Activated T-cell treated with anti-CD3 and anti-CD28 coated beads for 1 hour (primary cell): ENCODE data around the gene ARHGEF37.
"Not testable (repeated sequence)": the region's sequence is repeated elsewhere in the genome, so short reads cannot be mapped to it uniquely, and the experiment has no call there.

ENCODE experiments used
- DNase-seq: peaks from one replicate; pipeline ENCODE4 v3.0.0-alpha.2; 2020; ENCODE audit warnings: low read depth

The ARHGEF37 gene

GRCh38 chr5:149567226-149567625 lies 14.1 kb upstream of the ARHGEF37 start:
- DNase-seq = no peak

DNA sequence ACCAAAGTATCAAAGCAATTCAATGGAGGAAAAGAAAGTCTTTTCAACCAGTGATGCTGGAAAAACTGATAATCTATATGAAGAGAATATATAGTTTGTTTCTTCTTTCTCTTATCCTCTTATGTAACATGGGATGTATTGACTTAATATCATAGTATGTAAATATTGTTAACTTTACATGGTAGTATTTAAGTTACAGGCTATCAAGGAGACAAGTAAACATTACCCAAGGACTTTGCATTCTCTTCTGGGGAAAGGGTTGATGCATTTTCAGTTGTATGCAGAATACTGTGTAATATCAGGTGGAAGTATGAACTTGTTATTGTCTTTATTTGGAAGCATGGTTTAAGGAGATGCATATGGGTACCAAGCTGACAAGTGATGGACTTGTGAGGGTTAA lies 9.1 kb upstream of the ARHGEF37 start:
- no peak for DNase-seq

- DNase-seq = no peak
Measured at GRCh38 chr5:149572576-149573231, 8.6 kb upstream of the ARHGEF37 start.

GRCh38 chr5:149575131-149575530 lies 6.2 kb upstream of the ARHGEF37 start:
- no peak for DNase-seq

DNA sequence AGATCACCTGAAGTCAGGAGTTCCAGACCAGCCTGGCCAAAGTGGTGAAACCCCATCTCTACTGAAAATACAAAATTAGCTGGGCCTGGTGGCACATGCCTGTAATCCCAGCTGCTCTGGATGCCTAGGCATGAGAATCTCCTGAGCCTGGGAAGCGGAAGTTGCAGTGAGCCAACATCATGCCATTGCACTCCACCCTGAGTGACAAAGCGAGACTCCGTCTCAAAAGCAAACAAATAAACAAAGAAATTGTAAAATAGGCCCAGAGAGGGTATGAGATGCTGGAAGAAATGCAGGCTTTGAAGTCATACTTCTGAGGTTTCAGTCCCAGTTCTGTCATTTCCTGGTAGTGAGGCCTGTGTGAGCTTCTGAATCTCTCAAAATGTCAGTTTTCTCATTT lies 5.3 kb upstream of the ARHGEF37 start:
- DNase-seq = no peak

- no peak for DNase-seq
Measured at GRCh38 chr5:149578896-149579295, 2.4 kb upstream of the ARHGEF37 start.

GRCh38 chr5:149580808-149581191 lies 498 bp upstream of the ARHGEF37 start:
- DNase-seq = no peak

- DNase-seq = no peak
Measured at GRCh38 chr5:149581931-149582768, 852 bp downstream of the ARHGEF37 start.

GRCh38 chr5:149583394-149583793 lies 2.1 kb downstream of the ARHGEF37 start:
- no peak for DNase-seq

- DNase-seq = no peak
Measured at GRCh38 chr5:149584121-149584520, 2.8 kb downstream of the ARHGEF37 start.

DNA sequence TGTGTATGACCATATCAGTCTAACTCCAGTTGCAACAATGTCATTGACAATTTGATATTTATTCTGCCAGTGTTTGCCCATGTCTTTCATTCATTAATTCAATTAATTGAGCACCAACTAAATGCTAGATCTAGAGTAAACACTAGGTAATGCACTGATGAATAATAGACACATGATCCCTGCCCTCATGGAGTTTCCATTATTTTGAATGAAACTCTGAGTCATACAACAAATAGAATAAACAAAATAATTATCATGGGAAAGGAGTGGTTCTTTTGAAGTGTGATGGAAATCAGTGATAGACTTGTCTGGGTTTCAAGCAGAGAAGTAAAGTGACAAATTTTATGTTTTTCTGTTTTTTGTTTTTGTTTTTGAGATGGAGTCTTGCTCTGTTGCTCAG lies 4.6 kb downstream of the ARHGEF37 start:
- DNase-seq = no peak

DNA sequence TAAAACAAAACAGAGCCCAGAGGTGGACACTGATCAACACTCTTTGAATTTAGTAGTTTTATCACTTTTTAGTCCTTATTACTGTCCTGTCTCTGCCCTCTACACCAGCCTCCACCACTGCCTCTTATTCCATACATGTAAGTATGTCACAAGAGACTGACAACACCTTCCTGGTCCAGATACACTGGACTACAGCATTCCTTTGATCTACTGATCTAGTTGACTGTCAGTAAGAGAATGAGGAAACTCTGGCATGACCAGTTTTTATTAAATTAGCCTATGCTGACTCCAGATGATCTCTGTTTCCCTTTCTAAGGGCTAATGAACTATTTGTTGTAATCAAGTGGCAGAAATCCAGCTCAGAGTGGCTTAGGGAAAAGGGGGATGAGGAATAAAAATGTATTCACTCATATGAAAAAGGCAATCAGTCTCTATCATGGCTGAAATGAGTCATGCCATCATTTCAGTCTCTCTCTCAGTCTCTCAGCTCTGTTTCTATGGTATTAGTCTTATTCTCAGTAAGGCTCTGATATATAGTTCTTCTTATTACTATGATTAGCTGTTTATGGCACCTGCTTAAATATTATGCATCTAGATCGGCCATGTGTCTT lies 5.5 kb downstream of the ARHGEF37 start:
- no peak for DNase-seq

DNA sequence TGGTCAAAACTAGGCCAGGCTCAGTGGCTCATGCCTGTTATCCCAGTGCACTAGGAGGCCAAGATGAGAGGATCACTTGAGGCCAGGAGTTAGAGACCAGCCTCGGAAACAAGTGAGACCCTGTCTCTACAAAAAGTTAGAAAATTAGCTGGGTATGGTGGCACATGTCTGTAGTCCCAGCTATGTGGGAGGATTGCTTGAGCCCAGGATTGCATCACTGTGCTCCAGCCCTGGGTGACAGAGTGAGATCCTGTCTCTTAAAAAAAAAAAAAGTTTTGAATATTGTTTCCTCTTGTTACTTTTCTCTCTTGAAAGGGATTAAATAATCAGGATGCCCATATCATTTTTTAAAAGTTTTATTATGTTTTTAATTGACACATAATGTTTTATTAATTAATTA lies 7.6 kb downstream of the ARHGEF37 start:
- DNase-seq = no peak

DNA sequence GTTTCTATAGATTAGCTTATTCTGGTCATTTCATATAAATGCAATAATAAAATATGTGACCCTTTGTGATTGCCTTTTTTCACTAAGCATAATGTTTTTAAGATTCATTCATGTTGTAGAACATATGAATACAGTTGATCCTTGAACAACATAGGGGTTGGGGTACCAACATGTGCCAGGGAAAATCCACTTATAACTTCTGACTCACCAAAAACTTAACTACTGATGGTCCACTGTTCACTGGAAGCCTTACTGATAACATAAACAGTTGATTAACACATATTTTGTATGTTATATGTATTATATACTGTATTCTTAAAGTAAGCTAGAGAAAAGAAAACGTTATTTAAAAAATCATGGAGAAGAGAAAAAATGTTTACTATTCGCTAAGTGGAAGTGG lies 12.1 kb downstream of the ARHGEF37 start:
- DNase-seq = no peak

DNA sequence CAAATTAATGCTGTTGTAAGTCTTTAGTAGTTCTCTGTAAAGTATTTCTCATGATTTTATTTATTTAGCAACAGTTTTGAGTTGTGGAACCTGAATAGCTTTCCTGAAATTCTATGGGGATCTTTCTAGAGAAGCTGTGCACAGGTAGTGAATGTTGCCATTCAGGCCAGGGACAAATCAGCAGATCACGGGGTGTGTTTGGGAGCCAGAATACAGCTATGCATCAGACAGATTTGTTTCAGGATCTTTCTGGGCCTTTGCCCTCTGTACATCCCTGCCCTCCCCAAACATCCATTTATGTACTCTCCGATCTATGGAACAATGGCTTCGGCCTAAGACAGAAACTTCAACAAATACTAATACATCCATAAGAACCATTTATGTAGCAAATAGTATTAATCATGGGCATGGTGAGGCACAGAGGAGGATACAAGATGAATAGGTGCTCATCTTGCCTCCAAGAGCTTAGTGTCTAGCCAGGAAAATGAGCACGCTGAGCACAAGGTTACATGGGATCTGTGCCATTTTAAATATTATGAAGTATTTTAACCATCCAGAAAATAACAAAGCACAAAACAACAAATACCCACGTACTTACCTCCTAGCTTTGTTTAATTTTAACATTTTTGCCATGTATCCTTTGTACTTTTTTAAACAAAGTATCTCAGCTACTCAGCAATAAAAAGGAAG lies 13.1 kb downstream of the ARHGEF37 start:
- no peak for DNase-seq

DNA sequence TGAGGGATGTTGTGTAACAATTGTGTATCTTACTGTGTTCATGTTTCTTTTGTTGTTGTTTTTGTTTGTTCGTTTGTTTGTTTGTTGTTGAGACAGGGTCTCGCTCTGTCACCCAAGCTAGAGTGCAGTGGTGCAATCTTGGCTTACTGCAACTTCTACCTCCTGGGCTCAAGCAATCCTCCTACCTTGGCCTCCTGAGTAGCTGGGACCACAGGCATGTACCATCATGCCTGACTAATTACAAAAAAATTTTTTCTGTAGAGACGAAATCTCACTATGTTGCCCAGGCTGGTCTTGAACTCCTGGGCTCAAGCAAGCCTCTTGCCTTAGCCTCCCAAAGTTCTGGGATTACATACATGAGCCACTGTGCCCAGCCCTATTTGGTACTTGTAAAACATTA lies 13.8 kb downstream of the ARHGEF37 start:
- not testable (repeated sequence) for DNase-seq

DNA sequence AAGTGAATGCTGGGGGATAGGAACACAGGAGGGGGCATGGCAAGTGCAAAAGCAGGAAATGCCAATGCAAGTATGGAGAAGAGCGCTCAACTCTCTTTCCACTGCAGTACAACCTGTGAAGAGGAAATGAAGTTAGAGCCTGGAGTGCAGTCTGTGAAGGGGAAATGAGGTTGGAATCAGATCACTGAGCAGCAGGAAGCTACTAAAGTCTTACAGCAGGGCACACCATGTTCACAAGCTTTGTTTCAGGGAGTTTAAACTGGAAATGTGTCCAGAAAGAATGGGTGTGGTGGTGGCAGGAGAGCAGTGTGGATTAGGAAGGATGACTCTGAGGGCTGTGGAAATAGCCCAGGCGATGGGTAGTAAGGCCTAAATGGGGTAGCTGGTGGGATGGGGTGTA lies 15.4 kb downstream of the ARHGEF37 start:
- DNase-seq = no peak

DNA sequence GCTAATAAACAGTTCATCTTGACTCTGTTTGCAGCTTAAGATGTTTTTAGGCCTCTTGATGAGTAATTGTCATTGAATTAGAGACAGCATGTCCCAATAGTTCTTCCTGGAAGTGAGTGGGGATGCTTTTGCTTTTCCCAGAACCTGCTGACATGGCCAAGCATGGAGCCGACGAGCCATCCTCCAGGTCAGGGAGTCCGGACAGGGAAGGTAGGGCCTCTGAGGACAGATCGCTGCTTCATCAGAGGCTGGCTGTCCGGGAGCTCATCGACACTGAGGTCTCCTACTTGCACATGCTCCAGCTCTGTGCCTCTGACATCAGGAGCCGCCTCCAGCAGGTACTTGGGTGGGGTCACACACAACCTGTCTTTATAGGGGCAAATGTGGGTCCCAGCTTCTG lies 16.3 kb downstream of the ARHGEF37 start:
- DNase-seq = no peak

DNA sequence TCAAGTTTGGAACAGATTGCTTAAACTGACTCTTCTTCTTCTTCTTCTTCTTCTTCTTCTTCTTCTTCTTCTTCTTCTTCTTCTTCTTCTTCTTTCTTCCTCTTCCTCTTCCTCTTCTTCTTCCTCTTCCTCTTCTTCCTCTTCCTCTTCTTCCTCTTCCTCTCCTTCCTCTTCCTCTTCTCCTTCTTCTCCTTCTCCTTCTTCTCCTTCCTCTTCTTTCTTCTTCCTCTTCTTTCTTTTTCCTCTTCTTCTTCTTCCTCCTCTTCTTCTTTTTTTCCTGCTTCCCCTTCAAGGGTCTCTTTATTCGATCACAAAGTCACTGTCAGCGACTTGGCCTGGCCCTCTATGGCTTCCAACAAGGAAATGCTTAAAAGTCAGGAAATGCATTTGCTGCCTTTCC lies 16.9 kb downstream of the ARHGEF37 start:
- DNase-seq = not testable (repeated sequence)

GRCh38 chr5:149598966-149599365 lies 17.7 kb downstream of the ARHGEF37 start:
- no peak for DNase-seq

- DNase-seq = no peak
Measured at GRCh38 chr5:149599375-149599774, 18.1 kb downstream of the ARHGEF37 start.

- DNase-seq = no peak
Measured at GRCh38 chr5:149600932-149601331, 19.6 kb downstream of the ARHGEF37 start.

DNA sequence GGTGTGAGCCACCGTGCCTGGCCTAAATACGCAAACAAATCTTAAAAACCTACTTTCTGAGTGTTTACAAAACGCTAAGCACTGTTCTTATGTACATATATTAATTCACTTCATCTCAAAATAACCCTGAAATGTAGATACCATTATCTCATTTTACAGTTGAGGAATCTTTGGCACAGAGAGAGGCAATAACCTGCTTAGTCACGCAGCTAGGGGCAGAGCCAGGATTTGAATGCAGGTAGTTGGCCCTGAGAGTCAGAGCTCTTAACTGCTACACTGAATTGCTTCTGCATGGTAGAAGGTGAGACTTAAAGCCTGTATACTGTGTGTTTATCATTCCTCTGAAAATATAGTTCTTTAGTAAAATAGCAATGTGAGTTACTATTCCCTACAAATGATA lies 21.9 kb downstream of the ARHGEF37 start:
- DNase-seq = no peak
